KOPT-K1 (cell line): ENCODE results near the gene TIAM1.

Experiments
- H3K27ac ChIP-seq: fragments of 200-600 bp; sonication (generic); 2 replicates; pipeline ENCODE4 v1.5.1; 2016; ENCODE audit warnings: antibody characterized with exemption, mild to moderate bottlenecking, low read depth, low read length; ENCODE audit not compliant: poor library complexity, severe bottlenecking
- H3K36me3 ChIP-seq: fragments of 200-600 bp; sonication (generic); 2 replicates; pipeline ENCODE4 v1.5.1; 2017; ENCODE audit warnings: antibody characterized with exemption, mild to moderate bottlenecking, low read length, moderate library complexity; ENCODE audit not compliant: insufficient read depth
- H3K9me3 ChIP-seq: fragments of 200-600 bp; sonication (generic); 2 replicates; pipeline ENCODE4 v1.5.1; 2017; ENCODE audit warnings: antibody characterized with exemption, low read length, mild to moderate bottlenecking; ENCODE audit not compliant: insufficient read depth, poor library complexity, severe bottlenecking

Gene TIAM1

DNA sequence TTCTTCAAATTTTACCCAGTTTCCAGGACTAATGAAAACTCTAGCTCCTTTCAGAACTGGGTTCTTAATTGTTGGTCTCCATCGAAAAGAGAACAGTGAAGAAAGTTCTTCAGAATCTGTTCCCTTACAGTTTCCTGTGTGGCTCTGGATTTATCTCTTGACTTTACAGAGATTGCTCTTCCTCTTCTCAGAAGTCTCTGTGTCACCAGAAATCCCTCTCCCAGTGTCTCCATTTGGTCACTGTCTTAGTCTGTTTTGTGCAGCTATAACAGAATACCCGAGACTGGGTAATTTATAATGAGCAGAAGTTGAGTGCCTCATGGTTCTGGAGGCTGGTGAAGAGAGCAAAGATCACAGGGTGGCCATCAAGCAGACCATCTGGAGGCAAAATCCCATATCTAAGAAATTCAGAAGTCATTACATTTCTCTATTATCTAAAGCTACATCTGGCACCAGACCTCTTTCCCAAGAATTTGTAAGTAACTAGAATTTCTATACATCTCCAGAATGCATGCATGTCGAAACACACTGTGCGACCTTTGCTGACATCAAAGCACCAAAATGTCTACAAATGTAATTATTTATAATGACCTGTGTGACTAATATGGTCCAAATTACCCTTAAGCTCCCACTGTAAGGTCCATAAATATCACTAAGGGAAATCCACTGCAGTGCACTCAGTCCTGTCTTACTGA, 240.3 kb downstream of the TIAM1 start:
- Histone ChIP-seq H3K27ac (no peak overlapping the region), H3K36me3 (no peaks in the 10 kb centered on the region)

GRCh38 chr21:31103163-31103562, 240.9 kb downstream of the TIAM1 start:
- H3K27ac ChIP-seq: no peak overlapping the region
- H3K9me3 ChIP-seq: peaks cover 3% of the 10 kb centered on the region
- H3K36me3 ChIP-seq: no peaks in the 10 kb centered on the region

More for the DNA sequence above, 240.3 kb downstream of the TIAM1 start:
- peaks cover 3% of the 10 kb centered on the region for H3K9me3 ChIP-seq

- no peaks in the 10 kb centered on the region for H3K36me3 ChIP-seq
- H3K27ac ChIP-seq: no peak overlapping the region
- H3K9me3 ChIP-seq: peaks cover 4% of the 10 kb centered on the region
These were observed 244.9 kb downstream of the TIAM1 start for GRCh38 chr21:31099122-31099521.

GRCh38 chr21:31098576-31099005, 245.5 kb downstream of the TIAM1 start:
- Histone ChIP-seq H3K36me3 (no peaks in the 10 kb centered on the region), H3K27ac (no peak overlapping the region), H3K9me3 (peaks cover 4% of the 10 kb centered on the region)

- H3K36me3 ChIP-seq: no peaks in the 10 kb centered on the region
- H3K9me3 ChIP-seq: peaks cover 4% of the 10 kb centered on the region
- no peak overlapping the region for H3K27ac ChIP-seq
These were observed 251.0 kb downstream of the TIAM1 start for GRCh38 chr21:31092832-31093625.

- Histone ChIP-seq H3K27ac (no peak overlapping the region), H3K36me3 (no peaks in the 10 kb centered on the region), H3K9me3 (peaks cover 4% of the 10 kb centered on the region)
These were observed 253.7 kb downstream of the TIAM1 start for GRCh38 chr21:31090376-31090775.

DNA sequence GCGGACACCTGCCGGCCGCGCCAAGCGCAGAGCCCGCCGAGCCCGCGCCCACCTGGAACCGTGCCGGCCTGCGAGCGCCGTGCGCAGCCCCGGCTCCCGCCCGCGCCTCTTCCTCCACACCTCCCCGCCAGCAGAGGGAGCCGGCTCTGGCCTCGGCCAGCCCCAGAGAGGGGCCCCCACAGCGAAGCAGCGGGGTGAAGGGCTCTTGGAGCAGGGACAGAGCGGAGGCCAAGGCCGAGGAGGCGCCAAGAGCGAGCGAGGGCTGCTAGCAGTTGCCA, 255.6 kb downstream of the TIAM1 start:
- H3K9me3 ChIP-seq: no peaks in the 10 kb centered on the region
- H3K27ac ChIP-seq: no peak overlapping the region

GRCh38 chr21:31087639-31088473, 256.2 kb downstream of the TIAM1 start:
- H3K36me3 ChIP-seq: no peaks in the 10 kb centered on the region

More for the DNA sequence above, 255.6 kb downstream of the TIAM1 start:
- no peaks in the 10 kb centered on the region for H3K36me3 ChIP-seq

DNA sequence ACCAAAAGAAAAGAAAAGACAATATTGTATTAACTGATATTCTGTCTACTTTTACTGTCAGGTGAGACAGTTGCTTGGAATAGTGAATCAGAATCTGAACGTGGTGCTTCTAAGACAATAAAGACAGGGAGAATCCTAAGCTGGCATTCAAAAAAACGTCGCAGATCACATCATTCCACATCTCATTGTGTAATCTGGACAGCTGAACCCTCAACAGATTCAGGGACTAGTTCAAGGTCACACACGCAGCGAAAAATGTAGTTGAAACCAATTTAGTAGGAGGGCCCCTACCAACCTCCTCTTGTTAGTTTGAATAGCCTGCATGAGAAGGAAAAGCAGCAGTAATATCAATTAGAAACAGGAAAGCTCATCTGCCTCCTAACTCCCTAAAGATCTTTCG, 259.4 kb downstream of the TIAM1 start:
- H3K36me3 ChIP-seq: no peaks in the 10 kb centered on the region
- no peaks in the 10 kb centered on the region for H3K9me3 ChIP-seq
- no peak overlapping the region for H3K27ac ChIP-seq

More at GRCh38 chr21:31087639-31088473, 256.2 kb downstream of the TIAM1 start:
- Histone ChIP-seq H3K27ac (no peak overlapping the region), H3K9me3 (no peaks in the 10 kb centered on the region)

GRCh38 chr21:31078796-31079195, 265.3 kb downstream of the TIAM1 start:
- Histone ChIP-seq H3K27ac (no peak overlapping the region), H3K36me3 (no peaks in the 10 kb centered on the region), H3K9me3 (no peaks in the 10 kb centered on the region)

DNA sequence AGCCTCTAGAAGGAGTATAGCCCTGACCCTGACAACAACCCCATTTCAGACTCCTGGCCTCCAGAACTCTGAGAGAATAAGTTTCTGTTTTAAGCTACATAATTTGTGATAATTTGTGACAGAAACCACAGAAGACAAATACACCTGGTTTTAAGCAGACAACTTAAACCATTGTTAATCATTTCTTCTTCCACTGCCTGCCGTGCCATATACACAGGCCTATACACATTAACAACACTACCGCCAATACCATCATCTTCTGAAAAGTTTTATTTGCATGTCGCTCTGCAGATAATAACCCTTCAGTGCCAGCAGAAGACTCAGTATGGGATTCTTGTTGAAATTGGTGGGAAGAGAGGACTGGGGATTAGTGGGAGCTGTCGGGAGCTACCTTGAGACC, 265.8 kb downstream of the TIAM1 start:
- Histone ChIP-seq H3K36me3 (no peaks in the 10 kb centered on the region), H3K27ac (no peak overlapping the region), H3K9me3 (no peaks in the 10 kb centered on the region)

- Histone ChIP-seq H3K27ac (no peak overlapping the region), H3K9me3 (no peaks in the 10 kb centered on the region), H3K36me3 (no peaks in the 10 kb centered on the region)
These were observed 268.2 kb downstream of the TIAM1 start for GRCh38 chr21:31075848-31076247.

DNA sequence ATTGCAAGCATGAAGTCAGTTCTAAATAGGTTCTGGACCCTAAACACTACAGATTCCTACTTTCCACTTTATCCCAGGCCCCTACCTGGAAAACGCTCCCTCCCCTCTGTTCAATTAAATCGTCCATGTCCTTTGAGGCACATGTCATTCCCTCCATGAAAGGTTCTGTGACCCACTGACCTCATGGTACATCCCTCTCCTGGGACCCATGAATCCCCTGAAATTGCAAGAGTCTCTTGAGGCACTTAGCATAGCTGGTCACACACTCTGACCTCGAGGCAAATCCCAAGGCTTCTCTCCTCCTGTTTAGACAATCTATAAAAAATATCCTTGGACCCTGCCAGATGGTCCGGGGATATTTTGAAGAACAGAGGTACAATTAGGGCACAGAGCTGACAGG, 271.5 kb downstream of the TIAM1 start:
- Histone ChIP-seq H3K9me3 (no peaks in the 10 kb centered on the region), H3K36me3 (no peaks in the 10 kb centered on the region)

More for the DNA sequence above, 271.5 kb downstream of the TIAM1 start:
- H3K27ac ChIP-seq: no peak overlapping the region
